ENCODE measurements around the gene PAPPA.

DNA sequence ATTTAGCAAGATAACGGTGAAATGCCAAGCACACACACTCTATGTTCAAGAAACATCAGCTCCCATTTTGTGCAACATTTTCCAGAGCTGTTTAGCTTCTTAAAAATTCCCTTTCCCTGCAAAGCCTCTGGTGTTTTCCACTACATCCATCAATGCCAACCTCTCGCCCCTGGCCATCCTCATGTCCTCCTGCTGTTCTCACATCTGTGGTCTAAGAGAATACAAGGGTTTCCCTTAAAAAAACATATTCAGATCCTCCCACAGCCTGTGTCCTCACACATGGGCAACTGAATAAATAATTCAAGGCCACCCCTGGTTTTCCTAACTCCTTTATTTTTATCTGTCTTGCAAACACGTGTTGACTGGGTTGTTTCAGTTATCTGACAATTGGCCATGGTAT is 70.3 kb downstream of the PAPPA start:
- TF ChIP-seq, protein P1, sequence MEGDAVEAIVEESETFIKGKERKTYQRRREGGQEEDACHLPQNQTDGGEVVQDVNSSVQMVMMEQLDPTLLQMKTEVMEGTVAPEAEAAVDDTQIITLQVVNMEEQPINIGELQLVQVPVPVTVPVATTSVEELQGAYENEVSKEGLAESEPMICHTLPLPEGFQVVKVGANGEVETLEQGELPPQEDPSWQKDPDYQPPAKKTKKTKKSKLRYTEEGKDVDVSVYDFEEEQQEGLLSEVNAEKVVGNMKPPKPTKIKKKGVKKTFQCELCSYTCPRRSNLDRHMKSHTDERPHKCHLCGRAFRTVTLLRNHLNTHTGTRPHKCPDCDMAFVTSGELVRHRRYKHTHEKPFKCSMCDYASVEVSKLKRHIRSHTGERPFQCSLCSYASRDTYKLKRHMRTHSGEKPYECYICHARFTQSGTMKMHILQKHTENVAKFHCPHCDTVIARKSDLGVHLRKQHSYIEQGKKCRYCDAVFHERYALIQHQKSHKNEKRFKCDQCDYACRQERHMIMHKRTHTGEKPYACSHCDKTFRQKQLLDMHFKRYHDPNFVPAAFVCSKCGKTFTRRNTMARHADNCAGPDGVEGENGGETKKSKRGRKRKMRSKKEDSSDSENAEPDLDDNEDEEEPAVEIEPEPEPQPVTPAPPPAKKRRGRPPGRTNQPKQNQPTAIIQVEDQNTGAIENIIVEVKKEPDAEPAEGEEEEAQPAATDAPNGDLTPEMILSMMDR (IDR thresholded peaks at IDR 0.05; ENCODE audit: poor library complexity, severe bottlenecking), result no peak
- no peak for TF ChIP-seq POLR2AphosphoS5 (IDR thresholded peaks at IDR 0.05)
- no peak for TF ChIP-seq REST (IDR thresholded peaks at IDR 0.05; ENCODE audit: borderline replicate concordance)
- TF ChIP-seq TAF1 (IDR thresholded peaks at IDR 0.05; ENCODE audit: low read depth), result no peak
- no peak for TF ChIP-seq RAD21 (conservative IDR thresholded peaks at IDR 0.05)
- TF ChIP-seq SMC3 (conservative IDR thresholded peaks at IDR 0.05; ENCODE audit: poor library complexity), result no peak
- no peak for TF ChIP-seq EZH2 (IDR thresholded peaks at IDR 0.05; ENCODE audit: borderline replicate concordance, insufficient read depth, low read length, poor library complexity, severe bottlenecking)
- TF ChIP-seq EP300 (conservative IDR thresholded peaks at IDR 0.05; ENCODE audit: poor library complexity, severe bottlenecking), result no peak
